ENCODE results near the gene PHKG2. TPM values are rescaled to one million over a fixed set of nuclear protein-coding genes. Genes with fewer than 3 reads are reported as not detected.

The PHKG2 gene
- total RNA-seq, 1 donor from 2014 or later = 53.2 TPM

- H3K27me3 Mint-ChIP-seq (ENCODE audit: low read depth) = no peaks in the 10 kb centered on the region
- TF ChIP-seq CTCF (IDR thresholded peaks at IDR 0.05; ENCODE audit: unreplicated experiment) = no peak
Observed at GRCh38 chr16:30779596-30779995, 31.4 kb downstream of the PHKG2 start.

GRCh38 chr16:30780021-30780420 is 31.8 kb downstream of the PHKG2 start:
- Mint-ChIP-seq H3K4me1 (peaks cover 23% of the 10 kb centered on the region), H3K27me3 (ENCODE audit: low read depth) (no peaks in the 10 kb centered on the region), H3K36me3 (peaks cover 11% of the 10 kb centered on the region), H3K4me3 (no peak overlapping the region), H3K9me3 (no peaks in the 10 kb centered on the region), H3K27ac (peak overlapping the region; percentile 47)
- no peak for DNase-seq (ENCODE audit: low spot score in 2 of 2, unreplicated experiment in 2 of 2)
- TF ChIP-seq CTCF (IDR thresholded peaks at IDR 0.05; ENCODE audit: unreplicated experiment) = no peak

More at GRCh38 chr16:30779596-30779995, 31.4 kb downstream of the PHKG2 start:
- peaks cover 11% of the 10 kb centered on the region for H3K36me3 Mint-ChIP-seq
- H3K9me3 Mint-ChIP-seq = no peaks in the 10 kb centered on the region
- peak overlapping the region; percentile 59 for H3K27ac Mint-ChIP-seq
- DNase-seq (ENCODE audit: low spot score in 2 of 2, unreplicated experiment in 2 of 2) = no peak
- H3K4me1 Mint-ChIP-seq = peaks cover 23% of the 10 kb centered on the region
- no peak overlapping the region for H3K4me3 Mint-ChIP-seq

GRCh38 chr16:30780549-30780948 is 32.3 kb downstream of the PHKG2 start:
- no peaks in the 10 kb centered on the region for H3K27me3 Mint-ChIP-seq (ENCODE audit: low read depth)
- DNase-seq (ENCODE audit: low spot score in 2 of 2, unreplicated experiment in 2 of 2) = no peak
- peaks cover 24% of the 10 kb centered on the region for H3K4me1 Mint-ChIP-seq
- no peaks in the 10 kb centered on the region for H3K9me3 Mint-ChIP-seq
- H3K27ac Mint-ChIP-seq = no peak overlapping the region
- no peak overlapping the region for H3K4me3 Mint-ChIP-seq
- peaks cover 11% of the 10 kb centered on the region for H3K36me3 Mint-ChIP-seq
- no peak for TF ChIP-seq CTCF (IDR thresholded peaks at IDR 0.05; ENCODE audit: unreplicated experiment)

GRCh38 chr16:30782486-30783279 is 34.5 kb downstream of the PHKG2 start:
- Mint-ChIP-seq H3K4me3 (no peak overlapping the region), H3K27ac (no peak overlapping the region), H3K4me1 (peaks cover 24% of the 10 kb centered on the region), H3K36me3 (peaks cover 11% of the 10 kb centered on the region), H3K27me3 (ENCODE audit: low read depth) (no peaks in the 10 kb centered on the region), H3K9me3 (no peaks in the 10 kb centered on the region)
- no peak for DNase-seq (ENCODE audit: low spot score in 2 of 2, unreplicated experiment in 2 of 2)
- TF ChIP-seq CTCF (IDR thresholded peaks at IDR 0.05; ENCODE audit: unreplicated experiment) = no peak

- no peak for DNase-seq (ENCODE audit: low spot score in 2 of 2, unreplicated experiment in 2 of 2)
- peaks cover 27% of the 10 kb centered on the region for H3K4me1 Mint-ChIP-seq
- no peaks in the 10 kb centered on the region for H3K9me3 Mint-ChIP-seq
- TF ChIP-seq CTCF (IDR thresholded peaks at IDR 0.05; ENCODE audit: unreplicated experiment) = no peak
- H3K27me3 Mint-ChIP-seq (ENCODE audit: low read depth) = no peaks in the 10 kb centered on the region
- no peak overlapping the region for H3K27ac Mint-ChIP-seq
- H3K4me3 Mint-ChIP-seq = no peak overlapping the region
- H3K36me3 Mint-ChIP-seq = peaks cover 11% of the 10 kb centered on the region
Observed at GRCh38 chr16:30783280-30784109, 35.3 kb downstream of the PHKG2 start.
